Measurements from ENCODE around the gene FBLN1. TPM values are rescaled to one million over a fixed set of nuclear protein-coding genes. Genes with fewer than 3 reads are reported as not detected.
A peak's percentile ranks its signal among the peaks of the same experiment; 100 is the strongest.

FBLN1 gene
- total RNA-seq, 1 donor from 2014 or later = 297 TPM

DNA sequence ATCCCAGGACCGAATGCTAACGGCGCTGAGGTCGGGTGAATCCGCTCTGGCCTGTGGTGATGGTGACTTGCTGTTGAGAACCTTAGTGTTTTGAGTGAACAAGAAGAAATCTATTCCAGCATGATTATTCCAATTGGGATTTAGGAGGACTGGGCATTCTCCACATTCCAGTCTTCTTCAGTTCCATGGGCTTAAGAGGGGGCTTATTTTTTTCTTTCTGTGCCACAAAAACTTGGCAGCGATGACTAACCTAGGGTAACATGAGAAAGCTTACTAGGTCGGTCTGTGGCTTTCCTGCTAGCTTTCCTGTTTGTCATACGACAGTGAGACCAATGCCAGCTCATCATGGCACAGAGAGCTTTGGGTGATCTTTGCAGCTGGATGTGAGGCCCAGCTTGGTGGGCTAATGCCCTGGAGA is 106.1 kb downstream of the FBLN1 start:
- H3K4me3 Mint-ChIP-seq = no peak overlapping the region
- peaks cover 22% of the 10 kb centered on the region for H3K4me1 Mint-ChIP-seq
- H3K27ac Mint-ChIP-seq = no peak overlapping the region
- H3K9me3 Mint-ChIP-seq = no peaks in the 10 kb centered on the region
- TF ChIP-seq, protein P1, sequence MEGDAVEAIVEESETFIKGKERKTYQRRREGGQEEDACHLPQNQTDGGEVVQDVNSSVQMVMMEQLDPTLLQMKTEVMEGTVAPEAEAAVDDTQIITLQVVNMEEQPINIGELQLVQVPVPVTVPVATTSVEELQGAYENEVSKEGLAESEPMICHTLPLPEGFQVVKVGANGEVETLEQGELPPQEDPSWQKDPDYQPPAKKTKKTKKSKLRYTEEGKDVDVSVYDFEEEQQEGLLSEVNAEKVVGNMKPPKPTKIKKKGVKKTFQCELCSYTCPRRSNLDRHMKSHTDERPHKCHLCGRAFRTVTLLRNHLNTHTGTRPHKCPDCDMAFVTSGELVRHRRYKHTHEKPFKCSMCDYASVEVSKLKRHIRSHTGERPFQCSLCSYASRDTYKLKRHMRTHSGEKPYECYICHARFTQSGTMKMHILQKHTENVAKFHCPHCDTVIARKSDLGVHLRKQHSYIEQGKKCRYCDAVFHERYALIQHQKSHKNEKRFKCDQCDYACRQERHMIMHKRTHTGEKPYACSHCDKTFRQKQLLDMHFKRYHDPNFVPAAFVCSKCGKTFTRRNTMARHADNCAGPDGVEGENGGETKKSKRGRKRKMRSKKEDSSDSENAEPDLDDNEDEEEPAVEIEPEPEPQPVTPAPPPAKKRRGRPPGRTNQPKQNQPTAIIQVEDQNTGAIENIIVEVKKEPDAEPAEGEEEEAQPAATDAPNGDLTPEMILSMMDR (IDR thresholded peaks at IDR 0.05; ENCODE audit: unreplicated experiment) = no peak
- DNase-seq (ENCODE audit: low spot score in 2 of 2, unreplicated experiment in 2 of 2) = no peak
- H3K27me3 Mint-ChIP-seq (ENCODE audit: low read depth) = no peaks in the 10 kb centered on the region
- H3K36me3 Mint-ChIP-seq = no peaks in the 10 kb centered on the region

DNA sequence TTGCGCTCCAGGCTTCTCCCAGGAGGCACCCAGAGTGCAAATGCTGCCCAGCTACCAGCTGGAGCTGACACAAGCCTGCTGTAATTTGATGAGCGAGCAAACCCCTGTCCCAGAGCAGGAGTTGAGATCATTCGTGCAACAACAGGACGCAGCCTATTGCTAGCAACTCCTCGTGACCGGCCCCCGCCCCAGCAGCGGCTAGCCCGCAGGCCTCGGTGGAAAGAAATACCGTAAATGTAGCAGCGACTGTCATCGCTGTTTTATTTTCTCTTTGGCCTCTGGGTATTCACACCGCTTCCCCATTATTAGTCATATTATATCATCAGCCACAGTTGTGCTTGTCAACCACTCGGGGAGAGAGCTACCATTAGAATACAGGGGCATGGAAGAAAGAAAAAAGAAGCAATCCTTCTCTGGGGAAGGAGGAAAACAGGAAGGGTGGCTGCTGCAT is 109.8 kb downstream of the FBLN1 start:
- peaks cover 8% of the 10 kb centered on the region for H3K4me1 Mint-ChIP-seq
- H3K36me3 Mint-ChIP-seq = no peaks in the 10 kb centered on the region
- DNase-seq (ENCODE audit: low spot score in 2 of 2, unreplicated experiment in 2 of 2) = peak in 1 of 2 experiments; percentile 42
- no peaks in the 10 kb centered on the region for H3K27me3 Mint-ChIP-seq (ENCODE audit: low read depth)
- H3K4me3 Mint-ChIP-seq = peak overlapping the region; percentile 9
- H3K9me3 Mint-ChIP-seq = peaks cover 5% of the 10 kb centered on the region
- peak overlapping the region; percentile 16 for H3K27ac Mint-ChIP-seq
- TF ChIP-seq, protein P1 (IDR thresholded peaks at IDR 0.05; ENCODE audit: unreplicated experiment) = no peak

DNA sequence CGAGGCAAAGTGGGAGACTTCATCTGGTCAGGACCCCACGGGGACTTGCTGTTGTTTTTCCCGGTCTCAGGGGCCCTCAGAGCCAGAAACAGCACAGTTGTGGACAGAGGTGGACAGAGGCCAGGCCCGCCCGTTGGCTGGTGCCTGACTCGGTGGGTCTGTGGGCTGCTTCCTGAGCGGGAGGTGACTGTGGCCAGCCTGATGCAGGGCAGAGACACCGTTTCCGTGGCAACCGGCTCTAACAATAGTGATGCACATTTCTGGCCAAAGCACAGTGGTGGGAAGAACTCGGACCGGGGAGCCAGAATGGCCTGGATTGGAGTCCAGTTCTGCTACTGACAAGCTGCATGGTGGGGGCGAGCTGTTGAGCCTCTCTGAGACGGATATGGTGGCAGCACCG is 110.3 kb downstream of the FBLN1 start:
- no peaks in the 10 kb centered on the region for H3K27me3 Mint-ChIP-seq (ENCODE audit: low read depth)
- no peaks in the 10 kb centered on the region for H3K36me3 Mint-ChIP-seq
- no peak for DNase-seq (ENCODE audit: low spot score in 2 of 2, unreplicated experiment in 2 of 2)
- TF ChIP-seq, protein P1 (IDR thresholded peaks at IDR 0.05; ENCODE audit: unreplicated experiment) = no peak
- H3K9me3 Mint-ChIP-seq = peaks cover 5% of the 10 kb centered on the region
- peaks cover 8% of the 10 kb centered on the region for H3K4me1 Mint-ChIP-seq
- H3K4me3 Mint-ChIP-seq = no peak overlapping the region
- H3K27ac Mint-ChIP-seq = peak overlapping the region; percentile 16

DNA sequence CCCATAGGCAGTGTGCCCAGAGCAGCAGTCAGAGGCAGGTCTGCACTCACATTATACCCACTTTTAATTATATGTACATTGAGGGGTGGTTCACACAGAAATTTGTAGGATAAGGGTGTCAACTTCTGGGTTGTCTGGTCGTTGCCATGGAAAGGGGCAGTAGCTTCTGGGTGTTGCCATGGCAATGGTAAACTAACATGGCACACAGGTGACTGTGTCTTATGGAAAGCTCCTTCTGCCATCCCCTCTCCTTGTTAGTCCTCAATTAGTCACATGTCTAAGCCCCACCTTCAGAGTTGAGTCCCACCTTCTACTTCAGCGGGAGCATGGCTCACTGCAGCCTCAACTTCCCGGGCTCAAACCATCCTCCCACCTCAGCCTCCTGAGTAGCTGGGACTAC is 112.7 kb downstream of the FBLN1 start:
- Mint-ChIP-seq H3K36me3 (no peaks in the 10 kb centered on the region), H3K27me3 (ENCODE audit: low read depth) (no peaks in the 10 kb centered on the region), H3K9me3 (peaks cover 15% of the 10 kb centered on the region), H3K27ac (no peak overlapping the region), H3K4me1 (peaks cover 8% of the 10 kb centered on the region), H3K4me3 (no peak overlapping the region)
- TF ChIP-seq, protein P1 (IDR thresholded peaks at IDR 0.05; ENCODE audit: unreplicated experiment) = no peak
- DNase-seq (ENCODE audit: low spot score in 2 of 2, unreplicated experiment in 2 of 2) = no peak

DNA sequence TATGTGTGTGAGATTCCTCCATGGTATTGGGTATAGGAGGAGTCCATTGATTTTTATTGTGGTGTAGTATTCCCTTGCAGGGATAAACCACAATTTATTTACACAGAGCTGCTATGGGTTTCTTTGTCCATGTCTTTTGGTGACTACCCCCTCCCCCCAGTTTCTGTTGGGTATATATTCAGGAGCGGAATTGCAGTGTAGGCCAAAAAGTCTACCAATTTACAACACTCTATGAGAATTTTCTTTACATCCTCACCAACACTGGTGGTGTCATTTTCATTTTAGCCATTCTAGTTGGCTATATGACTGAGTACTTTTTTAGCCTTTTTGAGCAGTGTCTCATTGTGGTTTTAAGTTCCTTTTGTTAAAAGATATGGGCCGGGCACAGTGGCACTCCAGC is 113.7 kb downstream of the FBLN1 start:
- TF ChIP-seq, protein P1 (IDR thresholded peaks at IDR 0.05; ENCODE audit: unreplicated experiment) = no peak
- peaks cover 15% of the 10 kb centered on the region for H3K9me3 Mint-ChIP-seq
- no peaks in the 10 kb centered on the region for H3K27me3 Mint-ChIP-seq (ENCODE audit: low read depth)
- no peak overlapping the region for H3K4me3 Mint-ChIP-seq
- H3K36me3 Mint-ChIP-seq = no peaks in the 10 kb centered on the region
- DNase-seq (ENCODE audit: low spot score in 2 of 2, unreplicated experiment in 2 of 2) = no peak
- H3K27ac Mint-ChIP-seq = no peak overlapping the region
- H3K4me1 Mint-ChIP-seq = peaks cover 8% of the 10 kb centered on the region

DNA sequence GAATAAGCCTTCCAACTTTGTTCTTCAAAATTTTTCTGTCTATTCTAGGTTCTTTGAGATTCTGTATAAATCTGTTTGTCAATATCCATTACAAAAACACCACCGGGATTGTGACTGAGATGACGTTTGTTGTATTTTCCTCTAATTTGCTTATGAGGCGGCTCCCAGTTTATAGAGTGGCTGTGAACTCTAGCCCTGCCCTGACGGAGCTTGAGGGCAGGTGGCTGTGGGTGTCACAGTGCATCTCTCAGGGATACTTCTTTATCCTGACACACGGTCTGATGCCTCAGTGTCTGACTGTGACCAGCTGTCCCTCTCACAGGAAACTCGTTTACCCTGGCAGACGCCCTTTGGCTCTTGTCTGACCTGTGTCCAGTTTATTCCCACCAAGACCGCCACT is 115.3 kb downstream of the FBLN1 start:
- TF ChIP-seq, protein P1 (IDR thresholded peaks at IDR 0.05; ENCODE audit: unreplicated experiment) = no peak
- Mint-ChIP-seq H3K4me3 (no peak overlapping the region), H3K4me1 (no peaks in the 10 kb centered on the region), H3K36me3 (no peaks in the 10 kb centered on the region), H3K9me3 (peaks cover 15% of the 10 kb centered on the region), H3K27me3 (ENCODE audit: low read depth) (no peaks in the 10 kb centered on the region), H3K27ac (no peak overlapping the region)
- DNase-seq (ENCODE audit: low spot score in 2 of 2, unreplicated experiment in 2 of 2) = no peak

All from mesothelial cell of epicardium (in vitro differentiated cells).